AG10803 (cell line): ENCODE results near the gene KATNB1.
A peak's percentile ranks its signal among the peaks of the same experiment; 100 is the strongest.
"Not testable (repeated sequence)": the region's sequence is repeated elsewhere in the genome, so short reads cannot be mapped to it uniquely, and the experiment has no call there.

Experiments
- DNase-seq: peaks from one replicate; pipeline ENCODE4 v3.0.0; 2010; ENCODE audit warnings: low read depth
- H3K4me3 ChIP-seq: 2 replicates; pipeline ENCODE4 v1.5.1; 2011; ENCODE audit warnings: mild to moderate bottlenecking, low read length, control low read depth
- CTCF ChIP-seq: conservative IDR thresholded peaks from 2 replicates; pipeline ENCODE4 v1.5.1; 2011; ENCODE audit warnings: mild to moderate bottlenecking, low read length, control low read depth, inconsistent platforms

Gene KATNB1

DNA sequence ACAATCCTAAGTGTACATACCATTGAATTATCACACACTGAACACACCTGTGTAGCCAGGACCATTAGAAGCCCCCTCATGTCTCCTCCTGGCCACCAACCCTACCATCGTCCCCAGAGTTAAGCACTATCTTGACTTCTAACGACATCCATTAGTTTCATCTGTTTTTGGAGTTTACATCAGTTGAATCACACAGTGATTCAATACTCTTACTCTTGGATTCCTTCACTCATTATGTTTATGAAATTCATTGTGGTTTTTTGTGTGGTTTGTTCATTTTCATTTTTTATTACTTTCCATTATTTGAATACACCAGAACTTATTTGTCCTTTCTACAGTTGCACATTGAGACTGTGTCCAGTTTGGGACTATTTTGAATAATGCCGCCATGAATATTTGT lies 27.4 kb upstream of the KATNB1 start:
- no peak for DNase-seq
- TF ChIP-seq CTCF, result no peak
- H3K4me3 ChIP-seq, result no peak overlapping the region

- H3K4me3 ChIP-seq, result no peak overlapping the region
- DNase-seq, result no peak
- no peak for TF ChIP-seq CTCF
Observed at GRCh38 chr16:57709663-57710062, 25.9 kb upstream of the KATNB1 start.

DNA sequence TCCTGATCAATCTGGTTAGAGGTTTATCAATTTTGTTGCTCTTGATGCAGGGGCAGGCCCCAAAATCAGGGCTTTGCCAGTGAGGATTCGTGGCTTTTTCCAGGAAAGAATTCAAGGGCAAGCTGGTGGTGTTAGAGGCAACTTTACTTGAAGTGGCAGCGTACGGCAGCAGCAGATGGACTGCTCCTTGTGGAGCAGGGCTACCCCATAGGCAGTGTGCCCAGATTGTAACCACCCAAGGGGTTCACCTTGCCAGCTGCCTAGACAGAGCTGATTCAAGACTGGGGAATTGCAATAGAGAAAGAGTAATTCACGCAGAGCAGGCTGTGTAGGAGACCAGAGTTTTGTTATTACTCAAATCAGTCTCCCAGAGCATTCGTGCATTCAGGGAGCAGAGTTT lies 24.2 kb upstream of the KATNB1 start:
- no peak for DNase-seq
- TF ChIP-seq CTCF, result no peak
- H3K4me3 ChIP-seq, result no peak overlapping the region

DNA sequence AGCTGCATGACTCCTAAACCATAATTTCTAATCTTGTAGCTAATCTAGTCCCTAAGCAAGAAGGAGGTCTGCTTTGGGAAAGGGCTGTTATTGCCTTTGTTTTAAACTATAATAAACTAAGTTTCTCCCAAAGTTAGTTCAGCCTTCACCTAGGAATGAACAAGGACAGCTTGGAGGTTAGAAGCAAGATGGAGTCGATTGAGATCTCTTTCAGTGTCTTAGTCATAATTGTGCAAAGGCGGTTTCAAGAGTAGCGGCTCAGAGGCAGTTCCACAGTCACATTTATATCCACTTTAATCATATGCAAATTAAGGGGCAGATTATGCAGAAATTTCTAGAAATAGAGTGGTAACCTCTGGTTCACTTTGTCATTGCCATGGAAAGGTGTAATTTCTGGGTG lies 23.6 kb upstream of the KATNB1 start:
- no peak overlapping the region for H3K4me3 ChIP-seq
- no peak for DNase-seq
- TF ChIP-seq CTCF, result no peak

DNA sequence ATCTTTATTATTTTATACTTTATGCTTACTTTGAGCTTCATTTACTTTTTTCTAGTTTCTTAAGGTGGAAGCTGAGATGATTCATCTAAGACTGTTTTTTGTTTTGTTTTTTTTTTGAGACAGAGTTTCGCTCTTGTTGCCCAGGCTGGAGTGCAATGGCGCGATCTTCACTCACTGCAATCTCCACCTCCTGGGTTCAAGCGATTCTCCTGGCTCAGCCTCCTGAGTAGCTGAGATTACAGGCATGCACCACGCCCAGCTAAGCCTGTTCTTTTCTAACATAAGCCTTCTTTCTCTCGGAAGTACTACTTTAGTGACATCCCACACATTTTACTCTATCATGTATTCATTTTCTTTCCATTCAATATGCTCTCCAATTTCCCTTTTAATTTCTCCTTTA lies 23.0 kb upstream of the KATNB1 start:
- not testable (repeated sequence) for H3K4me3 ChIP-seq, DNase-seq

GRCh38 chr16:57713596-57713995 lies 22.0 kb upstream of the KATNB1 start:
- TF ChIP-seq CTCF, result no peak
- no peak overlapping the region for H3K4me3 ChIP-seq
- DNase-seq, result no peak

DNA sequence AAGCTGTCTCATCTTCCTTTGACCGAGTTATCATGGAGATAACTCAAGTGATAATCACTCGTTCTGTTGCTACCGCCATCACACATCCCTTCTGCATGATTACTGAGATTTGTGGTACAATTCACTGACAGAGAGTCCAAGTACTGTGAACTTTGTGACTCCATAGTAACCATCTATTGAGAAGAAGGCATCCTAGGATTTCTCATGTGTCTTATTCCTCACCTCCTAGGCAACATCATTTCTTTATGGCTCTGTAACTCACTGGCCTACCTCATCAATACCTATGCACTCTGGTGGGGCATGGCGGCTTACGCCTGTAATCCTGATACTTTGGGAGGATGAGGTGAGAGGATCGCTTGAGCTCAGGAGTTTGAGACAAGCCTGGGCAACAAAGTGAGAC lies 21.5 kb upstream of the KATNB1 start:
- H3K4me3 ChIP-seq, result no peak overlapping the region
- no peak for DNase-seq
- TF ChIP-seq CTCF, result no peak

GRCh38 chr16:57720142-57720575 lies 15.4 kb upstream of the KATNB1 start:
- peak; percentile 63 for TF ChIP-seq CTCF
- DNase-seq, result peak; percentile 50
- H3K4me3 ChIP-seq, result no peak overlapping the region
